GM03348 (cell line): ENCODE measurements around the gene AOX1.
"Not testable (repeated sequence)": the region's sequence is repeated elsewhere in the genome, so short reads cannot be mapped to it uniquely, and the experiment has no call there.

Source experiments
- DNase-seq: peaks from one replicate; pipeline ENCODE4 v3.0.0; 2012; ENCODE audit warnings: low spot score

Gene AOX1

DNA sequence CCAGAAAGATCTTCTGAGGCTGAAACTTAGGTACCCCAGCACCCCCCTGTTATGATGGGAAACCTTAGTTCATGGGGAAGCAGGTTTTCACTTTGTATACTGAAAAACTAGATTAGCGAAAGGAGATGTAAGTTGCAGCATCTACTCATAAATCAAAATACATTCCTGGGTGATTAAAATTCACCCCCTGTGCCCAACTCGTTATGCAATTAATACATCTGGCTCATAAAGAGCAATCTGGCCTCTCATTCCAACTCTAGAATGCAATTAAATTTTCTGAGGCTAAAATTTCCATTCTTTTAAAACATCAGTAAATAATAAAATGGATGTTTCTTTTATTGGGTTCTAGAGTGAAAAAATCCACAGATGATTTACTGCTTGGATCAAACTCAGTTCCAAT is 115.0 kb downstream of the AOX1 start:
- no peak for DNase-seq

- DNase-seq = no peak
These were observed 116.2 kb downstream of the AOX1 start for GRCh38 chr2:200702044-200702443.

- DNase-seq = no peak
These were observed 116.9 kb downstream of the AOX1 start for GRCh38 chr2:200702646-200703118.

- DNase-seq = peak; percentile 57
These were observed 117.5 kb downstream of the AOX1 start for GRCh38 chr2:200703127-200703925.

- no peak for DNase-seq
These were observed 118.3 kb downstream of the AOX1 start for GRCh38 chr2:200703926-200704637.

DNA sequence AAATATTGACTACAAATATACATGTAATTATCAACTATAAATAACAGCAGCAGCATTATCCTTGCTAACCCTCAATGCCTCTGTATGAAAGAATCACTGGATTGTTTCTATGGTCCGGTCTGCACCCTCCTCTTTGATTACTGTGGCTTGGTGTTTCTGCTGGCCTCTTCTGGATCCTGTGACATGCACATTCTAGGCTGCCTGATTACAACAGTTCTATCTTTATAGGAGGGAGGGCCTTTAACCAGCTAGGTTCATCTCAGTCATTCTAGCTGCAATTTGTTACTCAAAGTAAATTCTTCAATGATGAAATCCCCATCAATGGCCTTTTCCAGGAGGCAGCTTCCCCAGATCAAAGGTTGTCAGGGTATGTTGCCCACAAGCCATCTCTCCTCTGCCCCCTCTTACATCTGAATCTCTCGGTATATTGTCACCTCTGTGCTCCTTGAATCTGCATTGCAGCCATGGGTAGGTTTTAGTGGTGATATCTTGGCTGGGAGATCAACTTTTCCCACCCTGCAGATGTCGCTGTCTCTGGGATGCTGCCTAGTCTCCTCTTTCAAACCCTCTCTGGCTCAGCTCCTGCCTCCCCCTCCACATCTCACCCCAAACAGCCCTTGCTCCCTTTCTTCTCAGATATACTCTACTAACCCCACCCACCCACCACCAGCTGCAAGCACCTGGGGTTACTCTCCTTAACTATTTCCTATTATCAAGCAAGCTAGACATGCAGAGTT is 119.7 kb downstream of the AOX1 start:
- DNase-seq = no peak

GRCh38 chr2:200708943-200709342 is 123.1 kb downstream of the AOX1 start:
- no peak for DNase-seq

DNA sequence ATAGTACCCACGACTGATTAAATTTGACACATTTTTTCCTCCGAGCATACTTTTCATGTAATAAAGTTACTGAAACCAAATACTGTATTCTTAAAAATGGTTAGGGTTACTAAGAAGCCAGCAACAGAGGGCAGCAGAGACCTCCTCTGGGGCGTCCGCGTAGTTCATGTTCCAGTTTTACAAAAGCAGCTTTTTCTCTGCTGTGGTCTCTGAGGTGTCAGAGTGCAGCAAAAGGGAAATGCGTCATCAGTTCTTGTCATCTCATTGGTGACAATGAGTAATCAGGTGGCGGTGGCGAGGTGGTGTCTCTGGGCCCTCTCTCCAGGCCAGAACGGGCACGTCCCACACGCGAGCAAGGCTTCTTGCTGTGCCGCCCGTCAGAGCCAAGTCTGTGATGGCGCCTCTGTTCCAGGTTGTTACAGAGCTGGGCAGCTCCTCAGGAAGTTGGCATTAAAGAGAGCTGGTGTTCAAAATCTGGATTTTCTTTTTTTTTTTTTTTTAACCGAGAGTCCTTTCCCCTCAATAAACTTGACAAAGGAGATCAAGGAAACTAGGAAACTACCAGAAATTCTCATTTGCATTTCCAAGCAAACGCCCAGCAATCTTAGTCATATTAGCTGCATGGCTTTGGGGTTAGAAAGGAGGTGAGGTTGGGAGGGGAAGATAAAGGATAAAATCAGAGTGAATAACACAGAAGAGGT is 127.3 kb downstream of the AOX1 start:
- peak; percentile 87 for DNase-seq

- no peak for DNase-seq
These were observed 127.9 kb downstream of the AOX1 start for GRCh38 chr2:200713704-200714064.

DNA sequence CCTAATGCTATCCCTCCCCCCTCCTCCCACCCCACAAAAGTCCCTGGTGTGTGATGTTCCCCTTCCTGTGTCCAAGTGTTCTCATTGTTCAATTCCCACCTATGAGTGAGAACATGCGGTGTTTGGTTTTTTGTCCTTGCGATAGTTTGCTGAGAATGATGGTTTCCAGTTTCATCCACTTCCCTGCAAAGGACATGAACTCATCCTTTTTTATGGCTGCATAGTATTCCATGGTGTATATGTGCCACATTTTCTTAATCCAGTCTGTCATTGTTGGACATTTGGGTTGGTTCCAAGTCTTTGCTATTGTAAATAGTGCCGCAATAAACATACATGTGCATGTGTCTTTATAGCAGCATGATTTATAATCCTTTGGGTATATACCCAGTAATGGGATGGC is 129.2 kb downstream of the AOX1 start:
- not testable (repeated sequence) for DNase-seq

DNA sequence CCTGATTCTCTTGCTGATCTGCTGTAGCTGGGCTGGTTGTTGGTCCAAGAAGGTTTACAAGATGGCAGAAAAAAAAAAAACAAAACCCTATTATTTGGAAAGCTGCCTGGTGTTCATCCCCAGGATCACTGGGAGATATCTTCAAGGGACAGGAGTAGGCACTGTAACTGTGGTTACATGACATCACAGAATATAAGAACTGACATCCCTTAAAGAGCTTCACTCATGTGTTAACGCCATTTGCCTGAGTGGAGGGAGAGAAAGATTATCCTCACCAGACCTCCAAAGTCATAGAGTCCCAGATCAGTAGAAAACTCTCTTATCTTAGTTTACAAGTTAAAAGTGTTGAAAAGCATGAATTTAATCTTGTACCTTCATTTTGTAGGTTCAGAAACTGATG is 130.6 kb downstream of the AOX1 start:
- DNase-seq = no peak
